ENCODE data around the gene MMEL1.
A peak's percentile ranks its signal among the peaks of the same experiment; 100 is the strongest.

Gene MMEL1

DNA sequence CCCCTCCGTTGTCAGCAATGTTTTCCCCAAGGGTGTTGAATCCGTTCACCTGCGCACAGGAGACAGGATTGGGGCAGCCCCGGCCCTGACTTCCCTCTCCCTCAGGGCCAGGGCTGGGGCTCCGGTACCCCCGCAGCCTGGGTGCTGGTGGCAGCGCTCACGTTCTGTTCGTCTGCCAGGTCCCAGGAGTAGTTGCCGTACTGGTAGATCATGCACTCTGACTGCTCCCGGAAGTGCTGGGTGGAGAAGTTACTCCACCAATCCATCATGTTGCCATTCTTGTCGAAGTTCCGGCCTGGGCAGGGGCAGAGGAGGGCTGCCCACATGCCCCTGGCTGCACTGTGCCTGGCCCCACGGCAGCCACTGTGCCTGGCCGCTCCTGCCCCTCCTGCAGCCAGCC, 40.1 kb downstream of the MMEL1 start:
- no peaks in the 10 kb centered on the region for H3K9me3 ChIP-seq (ENCODE audit: control insufficient read depth, insufficient read depth, low read depth, low read length)
- H3K36me3 ChIP-seq (ENCODE audit: control insufficient read depth in 2 of 2, insufficient read depth in 1 of 2, low read length in 2 of 2), result peaks cover 0 to 16% of the 10 kb centered on the region in 2 experiments; a peak in 1 of 3 replicates
- CTCF ChIA-PET, result no interaction called here
- POLR2A ChIA-PET, result no interaction called here
- H3K4me1 ChIP-seq (ENCODE audit: control insufficient read depth, insufficient read depth, low read length), result no peaks in the 10 kb centered on the region
- TF ChIP-seq ZBTB1 (tag by site-specific recombination; IDR thresholded peaks at IDR 0.05), result no peak
- TF ChIP-seq ZNF677 (tag by site-specific recombination; IDR thresholded peaks at IDR 0.05), result peak; percentile 85
- no peak overlapping the region for H3K27ac ChIP-seq (ENCODE audit: extremely low read depth, low read depth, low read length)
- H3K4me3 ChIP-seq (ENCODE audit: low read depth, low read length), result no peak overlapping the region

DNA sequence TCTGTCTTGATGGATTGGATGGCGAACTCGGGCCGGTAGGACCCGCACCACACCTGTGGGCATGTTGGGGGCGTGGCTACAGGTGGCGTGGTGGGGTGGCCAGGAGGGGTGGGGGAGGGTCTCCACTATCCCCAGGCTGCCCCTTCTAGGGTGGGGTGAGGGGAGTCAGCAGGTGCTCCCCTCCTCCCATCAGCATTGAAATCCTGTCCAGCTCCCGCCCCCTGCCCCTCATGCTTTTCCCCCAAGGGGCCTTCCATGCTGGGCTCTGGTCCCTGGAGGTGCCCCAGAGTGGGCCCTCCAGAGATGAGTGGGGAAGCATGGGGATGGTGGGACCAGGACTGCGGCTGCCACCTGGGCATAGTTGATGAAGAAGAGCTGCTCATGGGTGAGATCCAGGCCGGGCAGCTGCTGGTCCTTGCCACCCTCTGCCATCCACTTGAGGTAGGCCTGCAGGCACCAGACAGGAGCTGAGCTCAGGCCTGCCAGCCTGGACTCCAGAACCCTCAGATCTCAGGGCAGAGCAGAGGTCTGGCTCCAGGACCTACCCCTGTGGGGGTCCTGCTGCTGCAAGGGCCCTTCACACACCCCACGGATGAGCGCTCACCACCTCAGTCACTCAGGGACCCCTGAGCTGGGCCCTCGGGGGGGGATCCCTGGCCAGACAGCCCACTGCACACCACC, 41.1 kb downstream of the MMEL1 start:
- TF ChIP-seq, protein P1, sequence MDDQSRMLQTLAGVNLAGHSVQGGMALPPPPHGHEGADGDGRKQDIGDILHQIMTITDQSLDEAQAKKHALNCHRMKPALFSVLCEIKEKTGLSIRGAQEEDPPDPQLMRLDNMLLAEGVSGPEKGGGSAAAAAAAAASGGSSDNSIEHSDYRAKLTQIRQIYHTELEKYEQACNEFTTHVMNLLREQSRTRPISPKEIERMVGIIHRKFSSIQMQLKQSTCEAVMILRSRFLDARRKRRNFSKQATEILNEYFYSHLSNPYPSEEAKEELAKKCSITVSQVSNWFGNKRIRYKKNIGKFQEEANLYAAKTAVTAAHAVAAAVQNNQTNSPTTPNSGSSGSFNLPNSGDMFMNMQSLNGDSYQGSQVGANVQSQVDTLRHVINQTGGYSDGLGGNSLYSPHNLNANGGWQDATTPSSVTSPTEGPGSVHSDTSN (CRISPR knock-in tag; IDR thresholded peaks at IDR 0.05), result no peak
- no peak for TF ChIP-seq ZNF768 (tag by site-specific recombination; IDR thresholded peaks at IDR 0.05)
- ChIA-PET POLR2A (interaction anchor here (0.5 kb wide), 1 partner anchor 26 kb away, joined by 4 read pairs; no protein-coding TSS in a partner anchor), CTCF (no interaction called here)
- H3K36me3 ChIP-seq (ENCODE audit: control insufficient read depth in 2 of 2, insufficient read depth in 1 of 2, low read length in 2 of 2), result peaks cover 0 to 16% of the 10 kb centered on the region in 2 experiments; a peak in 1 of 3 replicates
- no peak overlapping the region for H3K4me3 ChIP-seq (ENCODE audit: low read depth, low read length)
- H3K27ac ChIP-seq (ENCODE audit: extremely low read depth, low read depth, low read length), result no peak overlapping the region
- no peaks in the 10 kb centered on the region for H3K9me3 ChIP-seq (ENCODE audit: control insufficient read depth, insufficient read depth, low read depth, low read length)
- no peaks in the 10 kb centered on the region for H3K4me1 ChIP-seq (ENCODE audit: control insufficient read depth, insufficient read depth, low read length)

DNA sequence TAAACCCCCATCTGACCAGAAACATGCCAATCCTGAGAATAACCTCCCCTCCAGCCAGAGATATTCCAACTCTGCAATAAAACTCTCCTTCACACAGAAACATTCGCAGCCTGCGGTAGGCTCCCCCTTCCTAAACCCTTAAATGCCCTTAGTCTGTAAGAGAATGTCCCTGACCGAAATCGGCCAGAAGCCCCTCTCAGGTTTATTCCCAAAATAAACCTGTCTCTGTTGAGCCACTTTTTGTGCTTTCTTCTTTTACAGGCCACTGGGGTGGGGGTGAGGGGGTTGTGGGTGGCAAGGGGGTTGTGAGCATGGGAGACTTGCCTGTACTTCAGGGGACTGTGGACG, 41.6 kb downstream of the MMEL1 start:
- H3K4me1 ChIP-seq (ENCODE audit: control insufficient read depth, insufficient read depth, low read length), result no peaks in the 10 kb centered on the region
- ChIA-PET CTCF (no interaction called here), POLR2A (no interaction called here)
- peaks cover 0 to 16% of the 10 kb centered on the region in 2 experiments; a peak in 1 of 3 replicates for H3K36me3 ChIP-seq (ENCODE audit: control insufficient read depth in 2 of 2, insufficient read depth in 1 of 2, low read length in 2 of 2)
- no peak overlapping the region for H3K27ac ChIP-seq (ENCODE audit: extremely low read depth, low read depth, low read length)
- no peaks in the 10 kb centered on the region for H3K9me3 ChIP-seq (ENCODE audit: control insufficient read depth, insufficient read depth, low read depth, low read length)
- no peak overlapping the region for H3K4me3 ChIP-seq (ENCODE audit: low read depth, low read length)
- TF ChIP-seq KLF8 (tag by site-specific recombination; IDR thresholded peaks at IDR 0.05) (peak; percentile 26; the same call in 1 of the 2 replicates), ZNF292 (tag by site-specific recombination; IDR thresholded peaks at IDR 0.05; ENCODE audit: borderline replicate concordance, low read depth) (no peak)
- TF ChIP-seq, protein P2, sequence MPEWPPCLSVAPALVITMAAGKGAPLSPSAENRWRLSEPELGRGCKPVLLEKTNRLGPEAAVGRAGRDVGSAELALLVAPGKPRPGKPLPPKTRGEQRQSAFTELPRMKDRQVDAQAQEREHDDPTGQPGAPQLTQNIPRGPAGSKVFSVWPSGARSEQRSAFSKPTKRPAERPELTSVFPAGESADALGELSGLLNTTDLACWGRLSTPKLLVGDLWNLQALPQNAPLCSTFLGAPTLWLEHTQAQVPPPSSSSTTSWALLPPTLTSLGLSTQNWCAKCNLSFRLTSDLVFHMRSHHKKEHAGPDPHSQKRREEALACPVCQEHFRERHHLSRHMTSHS (tag by site-specific recombination; IDR thresholded peaks at IDR 0.05), result no peak

DNA sequence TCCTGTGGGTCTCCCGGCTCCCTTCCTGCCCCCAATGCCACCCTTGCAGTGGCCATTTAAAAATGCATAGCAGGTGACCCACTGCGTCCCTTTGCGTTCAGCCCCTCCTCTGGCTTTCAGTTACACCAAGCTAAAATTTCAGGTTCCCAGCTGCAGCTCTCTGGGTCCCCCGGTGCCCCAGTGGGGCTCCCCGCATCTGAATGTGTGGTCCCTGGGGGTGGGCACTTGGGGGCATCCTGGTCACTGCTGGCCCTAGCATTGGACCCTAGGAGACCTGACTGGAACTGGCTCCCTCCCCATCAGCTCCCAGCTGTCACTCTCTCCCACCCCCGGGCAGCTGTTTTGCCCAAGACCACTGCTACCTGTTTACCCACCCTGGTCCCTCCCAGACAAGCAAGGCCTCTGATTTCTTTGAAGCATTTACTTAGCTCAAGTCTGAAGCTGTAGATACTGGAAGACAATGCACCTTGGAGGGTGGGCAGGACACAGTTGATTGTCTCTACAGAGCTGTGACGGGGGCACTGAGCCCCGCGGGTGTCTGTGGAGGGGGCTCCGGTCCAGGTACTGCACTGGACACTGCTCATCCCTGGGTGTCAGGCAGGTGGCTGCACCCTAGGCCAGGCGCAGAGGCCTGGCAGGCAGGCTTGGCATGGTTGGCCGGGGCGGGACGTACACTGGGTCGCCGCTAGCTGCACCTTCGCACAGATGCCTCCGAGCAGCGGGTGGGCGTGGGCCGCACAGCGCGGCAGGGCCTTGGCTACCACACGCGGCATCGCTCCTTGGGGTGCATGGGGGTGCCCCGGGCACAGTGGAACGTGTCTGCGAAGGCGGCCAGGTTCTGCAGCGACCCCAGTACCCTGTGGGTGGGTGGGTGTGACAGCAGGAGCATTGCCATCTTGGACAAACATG, 42.3 kb downstream of the MMEL1 start:
- H3K4me1 ChIP-seq (ENCODE audit: control insufficient read depth, insufficient read depth, low read length), result peaks cover 1% of the 10 kb centered on the region; the same call in 1 of the 2 replicates
- TF ChIP-seq ZNF174 (tag by site-specific recombination; IDR thresholded peaks at IDR 0.05) (no peak), ZNF157 (tag by site-specific recombination; IDR thresholded peaks at IDR 0.05) (no peak), ZNF654 (tag by site-specific recombination; IDR thresholded peaks at IDR 0.05; ENCODE audit: low read depth) (no peak), ZNF248 (tag by site-specific recombination; IDR thresholded peaks at IDR 0.05) (no peak), ZNF10 (tag by site-specific recombination; IDR thresholded peaks at IDR 0.05) (no peak), SP3 (tag by site-specific recombination; IDR thresholded peaks at IDR 0.05) (no peak), ZNF701 (tag by site-specific recombination; IDR thresholded peaks at IDR 0.05) (no peak), ZNF629 (tag by site-specific recombination; IDR thresholded peaks at IDR 0.05) (no peak), ZFP37 (tag by site-specific recombination; IDR thresholded peaks at IDR 0.05) (no peak), ZNF529 (tag by site-specific recombination; IDR thresholded peaks at IDR 0.05; ENCODE audit: insufficient replicate concordance) (no peak), ZBTB20 (tag by site-specific recombination; IDR thresholded peaks at IDR 0.05) (no peak), ZNF133 (tag by site-specific recombination; IDR thresholded peaks at IDR 0.05) (no peak), ZSCAN23 (tag by site-specific recombination; IDR thresholded peaks at IDR 0.05) (no peak), GLIS1 (tag by site-specific recombination; IDR thresholded peaks at IDR 0.05) (no peak)
- ChIA-PET POLR2A (no interaction called here), CTCF (no interaction called here)
- H3K4me3 ChIP-seq (ENCODE audit: low read depth, low read length), result no peak overlapping the region
- H3K36me3 ChIP-seq (ENCODE audit: control insufficient read depth in 2 of 2, insufficient read depth in 1 of 2, low read length in 2 of 2), result peaks cover 0 to 16% of the 10 kb centered on the region in 2 experiments; a peak in 1 of 3 replicates
- H3K9me3 ChIP-seq (ENCODE audit: control insufficient read depth, insufficient read depth, low read depth, low read length), result no peaks in the 10 kb centered on the region
- H3K27ac ChIP-seq (ENCODE audit: extremely low read depth, low read depth, low read length), result no peak overlapping the region
